B cell (primary cell): ENCODE data around the gene SCRT2.
"Not testable (repeated sequence)": the region's sequence is repeated elsewhere in the genome, so short reads cannot be mapped to it uniquely, and the experiment has no call there.

ENCODE experiments used
- CTCF ChIP-seq: fragments of 200-600 bp; IDR thresholded peaks from one replicate; pipeline ENCODE4 v1.8.0; 2022; ENCODE audit warnings: antibody characterized with exemption, mild to moderate bottlenecking
- EZH2 ChIP-seq: IDR thresholded peaks from 2 replicates; pipeline ENCODE4 v1.6.1; 2012; ENCODE audit warnings: borderline replicate concordance, low read depth, mild to moderate bottlenecking, moderate library complexity, low read length; ENCODE audit not compliant: insufficient read depth, poor library complexity, severe bottlenecking

- TF ChIP-seq CTCF, EZH2: not testable (repeated sequence)
These were observed 18.2 kb upstream of the SCRT2 start for GRCh38 chr20:693786-694185.
